DMS153 treated with DMSO at 0.1 percent for 48 hours (cell line): Measurements from ENCODE around the gene CYP4F3.
"Not testable (repeated sequence)": the region's sequence is repeated elsewhere in the genome, so short reads cannot be mapped to it uniquely, and the experiment has no call there.

Experiments
- DNase-seq: peaks from one replicate; lab custom pipeline; 2025; ENCODE audit not compliant: unreplicated experiment; lab: John Stamatoyannopoulos, UW

Gene CYP4F3

DNA sequence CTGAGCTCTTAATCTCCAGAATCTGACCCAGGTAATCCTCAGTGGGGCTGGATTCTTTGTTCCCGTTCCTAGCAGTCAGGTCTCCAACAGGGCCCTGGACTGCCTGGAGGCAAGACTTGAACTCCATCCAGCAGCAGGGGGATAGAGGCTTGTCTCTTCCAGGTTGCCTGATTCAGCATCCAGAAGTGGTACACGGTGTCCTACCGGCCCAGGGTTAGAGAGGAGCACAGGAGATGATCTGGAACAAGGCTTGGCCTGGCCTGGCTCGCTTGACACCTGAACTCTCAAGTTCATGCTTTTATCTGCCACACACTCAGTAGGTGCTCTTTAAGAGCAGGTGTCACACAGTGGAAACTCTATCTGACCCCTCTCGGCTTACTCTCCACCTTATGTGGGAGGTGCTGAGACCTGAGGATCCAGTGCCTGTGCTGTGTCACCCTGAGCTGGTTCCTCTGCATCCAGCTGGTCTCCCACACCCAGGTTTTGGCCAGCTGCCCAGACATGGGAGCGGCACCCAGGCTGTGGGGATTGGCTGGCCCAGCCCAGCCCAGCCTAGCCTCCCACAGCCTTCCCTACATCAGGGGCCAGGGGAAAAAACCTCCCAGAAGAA is at the start of gene CYP4F3:
CYP4F3 (plus strand) TSS at position 604 of the 610 bp plus-strand sequence. CDS start 519 bp downstream, outside the sequence.
- DNase-seq = peak; percentile 78

GRCh38 chr19:15591796-15592195 is 48.9 kb upstream of the CYP4F3 start:
- DNase-seq = no peak

- DNase-seq = not testable (repeated sequence)
These were observed 48.2 kb upstream of the CYP4F3 start for GRCh38 chr19:15592506-15592905.

- DNase-seq = not testable (repeated sequence)
These were observed 46.9 kb upstream of the CYP4F3 start for GRCh38 chr19:15593766-15594165.

- DNase-seq = no peak
These were observed 45.6 kb upstream of the CYP4F3 start for GRCh38 chr19:15595069-15595468.

- not testable (repeated sequence) for DNase-seq
These were observed 32.4 kb upstream of the CYP4F3 start for GRCh38 chr19:15607978-15608925.

GRCh38 chr19:15609261-15609660 is 31.4 kb upstream of the CYP4F3 start:
- no peak for DNase-seq

DNA sequence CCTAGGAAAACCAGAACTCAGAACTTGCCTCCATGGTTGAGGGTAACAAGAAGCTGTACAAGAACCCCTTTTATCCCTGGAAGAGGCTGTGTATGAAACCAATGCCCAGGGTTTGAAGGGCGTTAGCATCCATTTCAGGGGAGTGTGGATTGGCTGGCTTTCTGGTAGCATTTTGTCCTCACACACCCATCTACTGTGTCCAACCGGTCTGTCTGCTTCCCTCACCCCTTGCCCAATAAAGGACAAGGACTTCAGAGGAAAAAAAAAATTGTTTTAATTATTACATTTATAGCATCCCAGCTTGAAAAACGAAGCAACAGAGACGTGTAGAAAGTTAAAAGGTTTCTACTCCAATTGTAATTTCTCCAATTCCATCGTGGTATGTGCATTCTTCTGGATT is 28.4 kb upstream of the CYP4F3 start:
- DNase-seq = no peak

DNA sequence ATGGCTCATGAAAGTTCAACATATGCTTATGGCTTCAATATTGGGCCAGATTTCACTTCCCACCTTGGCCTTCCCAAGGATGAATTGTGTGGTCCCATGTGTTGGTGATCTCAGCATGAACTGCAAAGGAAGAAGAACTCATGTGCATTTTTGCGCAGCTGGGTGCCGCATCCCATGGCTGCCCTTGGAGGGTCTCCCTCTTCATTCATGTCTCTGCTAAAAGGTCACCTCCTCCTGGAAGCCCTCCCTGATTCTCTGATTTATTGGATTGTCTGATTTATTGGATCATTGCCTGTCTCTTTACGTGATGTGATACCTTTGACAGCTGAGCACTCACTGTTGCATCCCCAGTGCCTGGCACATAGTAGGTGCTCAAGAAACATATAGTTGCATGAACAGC is 27.4 kb upstream of the CYP4F3 start:
- DNase-seq = no peak

GRCh38 chr19:15614507-15615379 is 26.0 kb upstream of the CYP4F3 start, which contains the start of gene CYP4F8:
Gene CYP4F8, plus strand, starts transcription at chr19:15615218. Its CDS starts 399 bp downstream, at chr19:15615617.
- no peak for DNase-seq

DNA sequence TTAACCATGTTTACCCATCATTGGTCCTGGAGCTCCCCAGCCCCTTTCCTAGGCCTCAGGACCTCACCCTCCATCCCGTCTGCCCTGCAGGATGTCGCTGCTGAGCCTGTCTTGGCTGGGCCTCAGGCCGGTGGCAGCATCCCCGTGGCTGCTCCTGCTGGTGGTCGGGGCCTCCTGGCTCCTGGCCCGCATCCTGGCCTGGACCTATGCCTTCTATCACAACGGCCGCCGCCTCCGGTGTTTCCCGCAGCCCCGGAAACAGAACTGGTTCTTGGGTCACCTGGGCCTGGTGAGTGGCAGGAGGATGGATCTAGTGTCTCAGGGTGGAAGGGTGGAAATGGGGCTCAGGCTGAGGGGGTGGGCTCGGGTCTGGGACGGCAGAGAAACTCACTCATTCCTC is 25.2 kb upstream of the CYP4F3 start:
- no peak for DNase-seq

DNA sequence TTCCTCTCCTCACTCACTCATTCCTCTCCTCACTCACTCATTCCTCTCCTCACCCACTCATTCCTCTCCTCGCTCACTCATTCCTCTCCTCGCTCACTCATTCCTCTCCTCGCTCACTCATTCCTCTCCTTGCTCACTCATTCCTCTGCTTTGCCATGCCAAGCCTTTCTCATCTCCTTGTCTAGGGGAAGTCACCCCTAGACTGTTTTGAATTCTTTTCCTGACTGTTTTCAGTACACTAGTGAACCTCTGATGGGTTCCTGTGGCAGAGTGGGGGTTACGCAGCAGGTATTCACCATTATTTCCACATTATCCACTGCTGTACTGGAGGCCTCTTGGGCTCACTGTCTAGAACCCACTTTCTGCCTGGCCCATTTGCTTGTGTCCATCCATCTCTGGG is 24.5 kb upstream of the CYP4F3 start:
- no peak for DNase-seq

DNA sequence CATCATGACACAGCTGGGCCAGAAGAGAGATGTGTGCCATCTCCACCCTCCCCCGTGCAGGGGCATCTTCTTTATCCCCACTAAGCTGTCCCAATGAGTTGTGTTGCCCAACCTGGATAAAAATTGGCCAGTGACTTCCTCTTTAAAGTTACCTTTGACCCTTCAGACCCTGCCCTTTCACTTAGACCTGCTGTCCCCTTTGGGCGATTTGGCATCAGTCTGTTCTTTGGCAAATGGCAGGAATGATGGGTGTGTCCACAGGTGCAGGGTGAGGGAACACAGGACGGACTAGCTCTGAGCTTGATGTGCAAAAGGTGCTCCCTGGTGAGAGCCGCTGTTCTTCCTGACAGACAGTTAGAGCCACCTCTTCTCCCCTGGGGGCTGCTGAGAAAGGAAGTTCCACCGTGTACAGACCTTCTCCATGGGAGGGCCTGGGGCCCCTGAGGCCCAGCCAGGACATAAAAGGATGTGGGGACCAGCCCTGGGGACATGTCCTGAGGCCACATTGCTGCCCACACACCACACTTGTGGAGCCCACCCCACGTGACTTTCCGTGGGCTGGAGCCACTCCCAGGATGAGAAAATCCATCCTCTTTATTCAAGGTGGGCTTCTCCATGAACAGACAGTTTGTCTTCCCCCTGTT is 23.9 kb upstream of the CYP4F3 start:
- DNase-seq = no peak

DNA sequence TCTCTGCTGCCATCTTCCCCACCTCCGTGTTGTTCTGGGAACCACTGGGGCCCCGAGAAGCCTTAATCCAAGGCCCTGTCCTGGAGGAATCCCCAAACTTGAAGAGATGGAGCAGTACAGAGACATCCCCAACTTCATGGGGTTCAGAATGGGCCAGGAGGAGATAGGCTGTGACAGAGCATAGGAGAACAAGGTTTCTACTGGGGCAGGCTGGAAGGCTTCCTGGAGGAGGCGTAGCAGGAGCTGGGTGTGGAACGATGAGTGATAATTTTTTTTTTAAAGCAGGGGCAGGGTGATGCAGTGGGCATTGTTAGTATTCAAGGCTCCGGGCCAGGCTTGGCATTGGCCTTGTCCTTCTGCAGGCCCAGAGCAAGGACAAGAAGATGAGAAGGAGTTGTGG is 22.4 kb upstream of the CYP4F3 start:
- no peak for DNase-seq

- no peak for DNase-seq
These were observed 18.9 kb upstream of the CYP4F3 start for GRCh38 chr19:15621801-15622200.

DNA sequence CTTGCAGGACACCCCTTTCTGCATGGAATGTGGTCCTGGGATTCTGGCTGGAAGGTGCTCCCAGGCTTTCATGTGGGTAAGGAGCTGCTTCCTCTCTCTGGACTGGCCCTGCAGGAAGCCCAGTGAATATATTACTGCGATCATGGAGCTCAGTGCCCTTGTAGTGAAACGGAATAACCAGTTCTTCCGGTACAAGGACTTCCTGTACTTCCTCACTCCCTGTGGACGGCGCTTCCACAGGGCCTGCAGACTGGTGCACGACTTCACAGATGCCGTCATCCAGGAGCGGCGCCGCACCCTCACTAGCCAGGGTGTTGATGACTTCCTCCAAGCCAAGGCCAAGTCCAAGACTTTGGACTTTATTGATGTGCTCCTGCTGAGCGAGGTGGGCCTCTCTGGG is 17.7 kb upstream of the CYP4F3 start:
- DNase-seq = no peak

GRCh38 chr19:15623711-15624318 is 16.9 kb upstream of the CYP4F3 start:
- no peak for DNase-seq

DNA sequence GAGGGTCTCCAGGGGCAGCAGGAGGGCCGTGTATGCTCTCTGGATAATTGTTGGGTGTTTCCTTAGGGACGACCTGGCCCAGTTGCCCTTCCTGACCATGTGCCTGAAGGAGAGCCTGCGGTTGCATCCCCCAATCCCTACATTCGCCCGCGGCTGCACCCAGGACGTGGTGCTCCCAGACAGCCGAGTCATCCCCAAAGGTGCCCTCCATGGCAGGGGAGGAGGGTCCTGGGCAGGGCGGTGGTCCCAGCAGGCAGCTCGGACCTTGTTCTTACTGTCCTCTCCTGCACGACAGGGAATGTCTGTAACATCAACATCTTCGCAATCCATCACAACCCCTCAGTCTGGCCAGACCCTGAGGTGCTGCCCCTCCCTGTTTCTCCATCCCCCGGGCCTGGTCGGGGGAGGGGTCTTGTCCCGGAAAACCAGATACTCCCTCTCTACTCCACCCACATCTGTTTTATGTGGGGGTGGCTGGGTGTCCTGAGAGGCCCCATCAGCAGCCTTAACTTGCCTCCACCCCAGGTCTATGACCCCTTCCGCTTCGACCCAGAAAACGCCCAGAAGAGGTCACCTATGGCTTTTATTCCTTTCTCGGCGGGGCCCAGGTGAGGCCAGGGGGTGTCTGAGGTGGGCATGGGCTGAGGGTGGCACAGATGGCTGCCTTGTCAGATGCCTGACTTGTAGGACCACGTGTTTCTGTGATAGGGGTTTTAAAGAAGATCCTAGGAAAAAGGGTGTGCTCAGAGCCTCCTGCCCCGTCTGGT is 12.3 kb upstream of the CYP4F3 start:
- DNase-seq = no peak
